ENCODE results near the gene CDC42BPB. TPM values are rescaled to one million over a fixed set of nuclear protein-coding genes. Genes with fewer than 3 reads are reported as not detected.

CDC42BPB gene
- polyA plus RNA-seq, 1 donor (not counting 4 experiments of a cell fraction or from before 2014, with no cell fraction given): 41.3 TPM

DNA sequence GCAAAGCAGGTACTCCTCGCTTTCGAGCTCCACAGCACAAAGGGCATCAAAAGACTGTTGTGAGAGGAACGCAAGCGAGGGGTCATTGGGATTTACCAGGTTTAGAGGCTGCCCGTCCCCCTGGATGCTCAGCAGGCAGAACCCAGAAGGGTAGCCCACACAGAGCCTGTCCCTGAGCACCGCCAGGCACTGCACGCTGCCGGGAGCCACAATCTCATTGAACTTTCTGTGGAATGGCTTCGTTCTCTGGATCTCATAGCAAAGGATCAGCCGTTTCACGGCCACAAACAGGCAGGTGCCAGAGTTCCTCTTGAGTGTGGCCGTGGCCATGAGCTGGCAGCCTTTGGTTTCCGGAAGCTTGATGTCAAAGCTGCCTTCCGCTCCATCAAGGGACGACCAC is 113.4 kb downstream of the CDC42BPB start:
- no peak overlapping the region for H3K9ac ChIP-seq (ENCODE audit: control insufficient read depth, extremely low read depth, insufficient read depth, low read length)
- H3K4me2 ChIP-seq (ENCODE audit: control insufficient read depth, extremely low read depth, insufficient read depth, low read depth, low read length): no peak overlapping the region
- no peak overlapping the region for H2AFZ ChIP-seq (ENCODE audit: control insufficient read depth, low read length)
- TF ChIP-seq, protein P1, sequence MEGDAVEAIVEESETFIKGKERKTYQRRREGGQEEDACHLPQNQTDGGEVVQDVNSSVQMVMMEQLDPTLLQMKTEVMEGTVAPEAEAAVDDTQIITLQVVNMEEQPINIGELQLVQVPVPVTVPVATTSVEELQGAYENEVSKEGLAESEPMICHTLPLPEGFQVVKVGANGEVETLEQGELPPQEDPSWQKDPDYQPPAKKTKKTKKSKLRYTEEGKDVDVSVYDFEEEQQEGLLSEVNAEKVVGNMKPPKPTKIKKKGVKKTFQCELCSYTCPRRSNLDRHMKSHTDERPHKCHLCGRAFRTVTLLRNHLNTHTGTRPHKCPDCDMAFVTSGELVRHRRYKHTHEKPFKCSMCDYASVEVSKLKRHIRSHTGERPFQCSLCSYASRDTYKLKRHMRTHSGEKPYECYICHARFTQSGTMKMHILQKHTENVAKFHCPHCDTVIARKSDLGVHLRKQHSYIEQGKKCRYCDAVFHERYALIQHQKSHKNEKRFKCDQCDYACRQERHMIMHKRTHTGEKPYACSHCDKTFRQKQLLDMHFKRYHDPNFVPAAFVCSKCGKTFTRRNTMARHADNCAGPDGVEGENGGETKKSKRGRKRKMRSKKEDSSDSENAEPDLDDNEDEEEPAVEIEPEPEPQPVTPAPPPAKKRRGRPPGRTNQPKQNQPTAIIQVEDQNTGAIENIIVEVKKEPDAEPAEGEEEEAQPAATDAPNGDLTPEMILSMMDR (optimal IDR thresholded peaks at IDR 0.05 in 1 of 3, IDR thresholded peaks at IDR 0.05 in 1 of 3, conservative IDR thresholded peaks at IDR 0.05 in 1 of 3; ENCODE audit: extremely low read depth in 1 of 3, insufficient read depth in 2 of 3, low read length in 3 of 3): no peak
- TF ChIP-seq EZH2 (IDR thresholded peaks at IDR 0.05; ENCODE audit: low read length): no peak
- no peak overlapping the region for H3K4me3 ChIP-seq (ENCODE audit: control insufficient read depth in 2 of 3, extremely low read depth in 1 of 3, insufficient read depth in 2 of 3, low read depth in 1 of 3, low read length in 3 of 3)
- no peaks in the 10 kb centered on the region for H3K79me2 ChIP-seq (ENCODE audit: control insufficient read depth, insufficient read depth, low read length)
- peaks cover 3% of the 10 kb centered on the region for H4K20me1 ChIP-seq (ENCODE audit: control insufficient read depth, extremely low read depth, insufficient read depth, low read length)
- dilution Hi-C loops (cut with MboI; ENCODE audit: extremely low pct_ligation_motif_present, low sequenced_read_pairs): no loop called here
- no peak overlapping the region for H3K27ac ChIP-seq (ENCODE audit: control insufficient read depth, insufficient read depth, low read length)
- no peaks in the 10 kb centered on the region for H3K9me3 ChIP-seq (ENCODE audit: control insufficient read depth, low read depth, low read length)
- no peak for DNase-seq (ENCODE audit: low read depth, low spot score)
- no peaks in the 10 kb centered on the region for H3K4me1 ChIP-seq (ENCODE audit: control insufficient read depth, extremely low read depth, insufficient read depth, low read length)
- H3K36me3 ChIP-seq (ENCODE audit: control insufficient read depth in 2 of 2, extremely low read depth in 1 of 2, insufficient read depth in 2 of 2, low read length in 2 of 2): peaks cover 40 to 43% of the 10 kb centered on the region in 2 experiments
- no peaks in the 10 kb centered on the region for H3K27me3 ChIP-seq (ENCODE audit: control insufficient read depth, extremely low read depth, insufficient read depth, low read length)
- no peaks in the 10 kb centered on the region for H3K9me1 ChIP-seq (ENCODE audit: control insufficient read depth, extremely low read depth, insufficient read depth, low read length)
- FAIRE-seq: no peak

DNA sequence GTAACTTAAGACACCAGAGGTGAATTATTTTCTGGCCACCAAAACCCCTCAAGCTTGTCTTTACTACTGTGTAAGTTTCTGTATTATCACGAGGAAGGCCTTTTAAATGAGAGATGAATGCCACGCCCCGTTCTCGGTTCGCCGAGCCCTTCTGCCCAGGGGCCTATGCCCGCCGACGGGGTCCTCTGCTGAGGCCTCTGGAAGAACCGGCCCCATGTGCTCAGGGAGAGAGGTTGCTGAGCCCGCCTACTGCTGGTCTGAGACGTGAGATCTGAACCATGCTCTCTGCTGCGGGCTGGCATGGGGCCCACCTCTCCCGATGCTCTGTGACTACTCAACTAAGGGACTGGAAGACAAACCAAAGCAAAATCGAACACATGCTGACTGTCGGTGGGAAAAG is 113.9 kb downstream of the CDC42BPB start:
- Histone ChIP-seq H3K9me1 (ENCODE audit: control insufficient read depth, extremely low read depth, insufficient read depth, low read length) (no peaks in the 10 kb centered on the region), H3K4me2 (ENCODE audit: control insufficient read depth, extremely low read depth, insufficient read depth, low read depth, low read length) (no peak overlapping the region), H3K4me3 (ENCODE audit: control insufficient read depth in 2 of 3, extremely low read depth in 1 of 3, insufficient read depth in 2 of 3, low read depth in 1 of 3, low read length in 3 of 3) (no peak overlapping the region), H3K36me3 (ENCODE audit: control insufficient read depth in 2 of 2, extremely low read depth in 1 of 2, insufficient read depth in 2 of 2, low read length in 2 of 2) (peaks cover 37 to 44% of the 10 kb centered on the region in 2 experiments), H3K79me2 (ENCODE audit: control insufficient read depth, insufficient read depth, low read length) (no peaks in the 10 kb centered on the region), H3K4me1 (ENCODE audit: control insufficient read depth, extremely low read depth, insufficient read depth, low read length) (no peaks in the 10 kb centered on the region), H3K27ac (ENCODE audit: control insufficient read depth, insufficient read depth, low read length) (no peak overlapping the region), H3K9me3 (ENCODE audit: control insufficient read depth, low read depth, low read length) (no peaks in the 10 kb centered on the region), H4K20me1 (ENCODE audit: control insufficient read depth, extremely low read depth, insufficient read depth, low read length) (peaks cover 3% of the 10 kb centered on the region), H3K9ac (ENCODE audit: control insufficient read depth, extremely low read depth, insufficient read depth, low read length) (no peak overlapping the region), H3K27me3 (ENCODE audit: control insufficient read depth, extremely low read depth, insufficient read depth, low read length) (no peaks in the 10 kb centered on the region), H2AFZ (ENCODE audit: control insufficient read depth, low read length) (no peak overlapping the region)
- TF ChIP-seq, protein P1 (optimal IDR thresholded peaks at IDR 0.05 in 1 of 3, IDR thresholded peaks at IDR 0.05 in 1 of 3, conservative IDR thresholded peaks at IDR 0.05 in 1 of 3; ENCODE audit: extremely low read depth in 1 of 3, insufficient read depth in 2 of 3, low read length in 3 of 3): no peak
- no peak for TF ChIP-seq EZH2 (IDR thresholded peaks at IDR 0.05; ENCODE audit: low read length)
- dilution Hi-C loops (cut with MboI; ENCODE audit: extremely low pct_ligation_motif_present, low sequenced_read_pairs): no loop called here
- FAIRE-seq (no peak), DNase-seq (ENCODE audit: low read depth, low spot score) (no peak)
